ENCODE measurements around the gene GNB1L.
A peak's percentile ranks its signal among the peaks of the same experiment; 100 is the strongest.

Gene GNB1L

GRCh38 chr22:19857382-19857781 is 2.7 kb upstream of the GNB1L start:
- no peak overlapping the region for H3K4me3 ChIP-seq (replicated peaks in 1 of 2; ENCODE audit: low read depth in 2 of 2, low read length in 2 of 2)
- no peak for TF ChIP-seq CTCF (IDR thresholded peaks at IDR 0.05; ENCODE audit: low read depth, low read length)
- no peak for DNase-seq (ENCODE audit: low read depth in 2 of 2)

- DNase-seq (ENCODE audit: low read depth in 2 of 2), result peak; percentile 80 to 82
- TF ChIP-seq CTCF (IDR thresholded peaks at IDR 0.05; ENCODE audit: low read depth, low read length), result no peak
- peak overlapping the region; percentile 74 to 92 for H3K4me3 ChIP-seq (replicated peaks in 1 of 2; ENCODE audit: low read depth in 2 of 2, low read length in 2 of 2)
Measured at GRCh38 chr22:19855504-19856409, 1.1 kb upstream of the GNB1L start.

GRCh38 chr22:19853879-19854777 is 546 bp downstream of the GNB1L start:
- TF ChIP-seq CTCF (IDR thresholded peaks at IDR 0.05; ENCODE audit: low read depth, low read length), result no peak
- peak in 1 of 2 donors; percentile 17 for DNase-seq (ENCODE audit: low read depth in 2 of 2)
- H3K4me3 ChIP-seq (replicated peaks in 1 of 2; ENCODE audit: low read depth in 2 of 2, low read length in 2 of 2), result peak overlapping the region; percentile 91 to 92

GRCh38 chr22:19853058-19853878 is 1.4 kb downstream of the GNB1L start:
- no peak for DNase-seq (ENCODE audit: low read depth in 2 of 2)
- TF ChIP-seq CTCF (IDR thresholded peaks at IDR 0.05; ENCODE audit: low read depth, low read length), result no peak
- peak overlapping the region; percentile 91 to 92 for H3K4me3 ChIP-seq (replicated peaks in 1 of 2; ENCODE audit: low read depth in 2 of 2, low read length in 2 of 2)

GRCh38 chr22:19852177-19852781 is 2.4 kb downstream of the GNB1L start:
- DNase-seq (ENCODE audit: low read depth in 2 of 2), result no peak
- H3K4me3 ChIP-seq (replicated peaks in 1 of 2; ENCODE audit: low read depth in 2 of 2, low read length in 2 of 2), result peak overlapping the region in 1 of 2 donors; percentile 92
- no peak for TF ChIP-seq CTCF (IDR thresholded peaks at IDR 0.05; ENCODE audit: low read depth, low read length)

All from cardiac fibroblast (primary cell).